Middle frontal gyrus (tissue), 1 donor: ENCODE measurements around the gene EIF4E1B.
"Not testable (repeated sequence)": the region's sequence is repeated elsewhere in the genome, so short reads cannot be mapped to it uniquely, and the experiment has no call there.

Experiments used
- DNase-seq: peaks from one replicate; pipeline ENCODE4 v3.0.0-alpha.2; 2015; ENCODE audit warnings: low spot score; ENCODE audit errors: extremely low spot score

The EIF4E1B gene, protein sequence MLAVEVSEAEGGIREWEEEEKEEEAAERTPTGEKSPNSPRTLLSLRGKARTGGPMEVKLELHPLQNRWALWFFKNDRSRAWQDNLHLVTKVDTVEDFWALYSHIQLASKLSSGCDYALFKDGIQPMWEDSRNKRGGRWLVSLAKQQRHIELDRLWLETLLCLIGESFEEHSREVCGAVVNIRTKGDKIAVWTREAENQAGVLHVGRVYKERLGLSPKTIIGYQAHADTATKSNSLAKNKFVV

GRCh38 chr5:176629853-176630680 lies at the start of gene EIF4E1B, which contains the start of gene SNCB:
Gene EIF4E1B (plus strand): TSS chr5:176630675. CDS start chr5:176642788, 12,113 bp downstream.
Gene SNCB (minus strand): TSS chr5:176630534. CDS start chr5:176629654, 880 bp downstream.
- peak; percentile 72 for DNase-seq

- no peak for DNase-seq
Measured at GRCh38 chr5:176581361-176581760, 49.1 kb upstream of the EIF4E1B start.

DNA sequence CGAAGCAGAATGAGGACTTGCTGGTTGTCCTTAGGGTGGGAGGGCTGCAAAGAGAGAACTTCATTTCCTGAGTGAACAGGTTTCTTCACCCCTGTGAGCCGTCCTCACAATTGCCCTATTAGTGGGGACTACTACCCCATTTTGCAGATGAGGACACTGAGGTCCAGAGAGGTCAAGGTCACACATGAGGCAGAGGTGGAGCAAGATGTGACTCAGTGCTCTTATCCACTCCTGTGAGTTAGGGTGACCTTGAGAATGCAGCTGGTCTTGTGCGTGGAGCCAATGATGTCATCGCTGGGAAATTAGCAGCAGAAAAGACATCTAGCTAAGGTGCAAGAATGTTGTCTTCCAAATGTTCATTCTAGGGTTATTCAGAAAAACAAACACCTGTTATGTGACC lies 47.4 kb upstream of the EIF4E1B start:
- DNase-seq: no peak

DNA sequence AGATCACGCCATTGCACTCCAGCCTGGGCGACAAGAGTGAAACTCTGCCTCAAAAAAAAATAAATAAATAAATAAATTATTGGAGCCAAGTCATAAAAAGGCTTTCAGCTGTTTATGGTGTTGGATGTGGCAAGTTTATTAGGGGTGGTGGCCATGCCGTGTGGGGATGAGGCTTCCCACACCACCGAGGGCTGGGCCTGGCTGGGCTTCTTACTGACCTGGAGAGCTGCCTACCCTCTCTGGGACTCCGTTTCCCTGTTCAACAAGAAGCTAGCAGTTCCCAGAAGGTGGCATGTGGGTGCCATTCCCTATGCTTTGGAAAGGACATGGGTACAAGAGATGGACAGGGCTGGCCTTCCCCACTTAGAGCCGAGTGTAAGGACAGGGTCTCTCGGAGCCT lies 43.1 kb upstream of the EIF4E1B start:
- no peak for DNase-seq

GRCh38 chr5:176588297-176588696 lies 42.2 kb upstream of the EIF4E1B start:
- DNase-seq: no peak

DNA sequence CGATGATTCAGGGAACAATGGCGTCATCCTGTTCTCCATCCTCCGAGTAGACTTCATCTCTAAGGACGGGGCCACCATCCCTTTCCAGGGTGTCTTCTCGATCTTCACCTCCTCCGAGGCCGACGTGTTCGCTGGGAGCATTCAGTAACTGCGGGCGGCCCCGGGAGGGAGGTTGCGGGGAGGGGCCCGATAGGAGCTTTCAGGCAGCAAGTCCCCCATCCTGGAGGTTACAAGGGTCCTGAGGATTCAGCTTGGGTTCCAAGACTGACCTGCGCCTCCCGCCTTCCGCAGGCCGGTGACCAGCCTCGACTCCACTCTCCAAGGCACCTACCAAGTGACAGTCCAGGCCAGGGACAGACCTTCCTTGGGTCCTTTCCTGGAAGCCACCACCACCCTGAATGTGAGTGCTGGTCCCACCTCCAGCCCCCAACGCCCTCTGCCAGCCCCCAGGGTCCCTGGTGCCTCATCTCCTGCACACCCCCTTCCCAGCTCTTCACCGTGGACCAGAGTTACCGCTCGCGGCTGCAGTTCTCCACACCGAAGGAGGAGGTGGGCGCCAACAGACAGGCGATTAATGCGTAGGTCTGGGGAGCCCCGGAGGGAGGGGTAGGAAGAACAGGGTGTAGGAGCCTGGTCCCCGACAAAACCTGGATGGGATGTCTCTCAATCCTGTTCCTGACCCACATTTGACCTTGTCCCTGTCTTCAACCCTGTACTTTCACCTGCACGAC lies 41.3 kb upstream of the EIF4E1B start:
- no peak for DNase-seq

- DNase-seq: no peak
Measured at GRCh38 chr5:176590035-176590717, 40.3 kb upstream of the EIF4E1B start.

GRCh38 chr5:176591667-176592066 lies 38.8 kb upstream of the EIF4E1B start:
- not testable (repeated sequence) for DNase-seq

DNA sequence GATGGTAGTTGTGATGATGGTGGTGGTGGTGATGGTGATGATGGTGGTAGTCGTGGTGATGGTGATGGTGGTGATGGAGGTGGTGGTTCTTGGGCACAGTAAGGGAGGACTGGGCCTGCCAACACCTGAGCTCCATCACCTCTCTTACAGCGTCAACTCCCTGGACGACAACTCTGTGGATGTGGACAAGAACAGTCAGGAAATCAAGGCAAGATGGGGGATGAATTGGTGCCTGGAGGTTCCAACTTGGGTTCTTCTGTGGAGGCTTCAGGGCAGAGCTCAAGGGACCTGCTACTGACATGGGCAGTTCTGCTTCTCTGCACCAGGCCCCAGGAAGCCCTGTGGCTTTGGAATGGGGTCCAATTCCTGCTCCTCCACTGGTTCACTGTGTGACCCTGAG lies 37.9 kb upstream of the EIF4E1B start:
- DNase-seq: no peak

DNA sequence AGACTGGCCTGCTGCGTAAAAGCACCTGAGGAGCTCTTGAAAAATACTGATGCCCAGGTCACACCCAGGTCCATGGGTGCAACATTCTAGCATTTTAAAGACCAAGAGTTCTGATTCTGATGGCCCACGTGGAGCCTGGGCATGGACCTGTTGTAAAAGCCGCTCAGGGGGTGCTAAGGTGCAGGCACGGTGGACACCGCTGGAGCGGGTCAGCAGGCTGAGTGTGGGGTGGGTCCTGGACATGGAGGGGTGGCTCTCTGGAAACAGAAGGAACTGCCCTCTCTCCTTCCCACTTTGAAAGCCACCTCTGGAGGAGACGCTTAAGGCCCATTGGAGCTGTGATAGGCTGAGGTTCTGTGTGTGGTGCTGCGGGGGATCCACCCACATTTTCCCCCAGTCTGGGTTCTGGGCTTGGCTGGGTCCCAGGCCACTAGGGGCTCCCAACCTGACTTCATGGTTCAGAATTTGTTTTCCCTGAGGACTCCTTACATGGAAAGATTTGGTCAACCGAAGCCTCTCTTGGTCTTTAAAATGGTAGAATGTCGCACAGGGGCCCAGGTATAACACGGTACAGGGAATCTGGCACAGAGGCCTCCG lies 37.1 kb upstream of the EIF4E1B start:
- no peak for DNase-seq

- DNase-seq: no peak
Measured at GRCh38 chr5:176594554-176594953, 35.9 kb upstream of the EIF4E1B start.

DNA sequence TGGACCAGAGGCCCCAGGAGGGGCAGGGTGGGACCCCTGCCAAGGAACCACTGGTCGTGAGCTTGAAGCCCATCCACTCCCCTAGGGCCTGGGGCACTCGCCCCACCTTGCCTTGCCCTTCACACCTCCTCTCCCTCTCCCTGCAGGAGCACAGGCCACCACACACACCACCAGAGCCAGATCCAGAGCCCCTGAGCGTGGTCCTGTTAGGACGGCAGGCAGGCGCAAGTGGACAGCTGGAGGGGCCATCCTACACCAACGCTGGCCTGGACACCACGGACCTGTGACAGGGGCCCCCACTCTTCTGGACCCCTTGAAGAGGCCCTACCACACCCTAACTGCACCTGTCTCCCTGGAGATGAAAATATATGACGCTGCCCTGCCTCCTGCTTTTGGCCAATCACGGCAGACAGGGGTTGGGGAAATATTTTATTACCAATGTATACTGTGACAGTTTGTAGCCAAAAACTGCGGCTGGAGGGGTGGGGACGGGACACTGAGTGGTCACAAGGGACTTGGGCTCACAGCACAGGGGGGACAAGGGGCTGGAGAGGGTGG lies 35.0 kb upstream of the EIF4E1B start:
- no peak for DNase-seq

DNA sequence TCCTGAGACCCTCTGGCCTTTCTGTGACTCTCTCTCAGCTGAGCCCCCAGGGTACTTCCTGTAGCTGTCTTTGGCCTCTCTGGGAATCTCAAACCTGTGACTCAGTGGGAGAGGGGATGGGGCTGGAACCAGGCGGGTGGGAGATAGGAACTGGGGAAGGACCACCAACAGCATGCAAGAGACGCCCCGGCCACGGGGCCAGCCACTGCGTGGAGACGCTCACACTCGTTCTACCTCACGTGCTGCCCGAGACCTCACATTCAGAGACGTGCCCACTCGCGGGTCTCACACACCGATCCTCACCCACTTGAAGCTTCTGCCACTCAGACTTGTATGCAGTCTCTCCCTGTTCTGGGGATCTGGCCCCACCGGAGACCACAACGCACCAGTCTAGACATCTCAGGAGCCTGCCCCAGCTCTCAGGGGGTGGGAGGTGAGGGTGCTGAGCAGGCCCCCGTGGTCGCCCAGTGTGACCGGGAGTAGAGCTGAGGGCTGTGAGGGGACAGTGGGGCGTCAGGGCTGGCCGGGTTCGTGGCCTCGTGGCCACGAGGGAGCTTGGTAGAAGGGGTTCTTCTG lies 34.3 kb upstream of the EIF4E1B start:
- DNase-seq: no peak

DNA sequence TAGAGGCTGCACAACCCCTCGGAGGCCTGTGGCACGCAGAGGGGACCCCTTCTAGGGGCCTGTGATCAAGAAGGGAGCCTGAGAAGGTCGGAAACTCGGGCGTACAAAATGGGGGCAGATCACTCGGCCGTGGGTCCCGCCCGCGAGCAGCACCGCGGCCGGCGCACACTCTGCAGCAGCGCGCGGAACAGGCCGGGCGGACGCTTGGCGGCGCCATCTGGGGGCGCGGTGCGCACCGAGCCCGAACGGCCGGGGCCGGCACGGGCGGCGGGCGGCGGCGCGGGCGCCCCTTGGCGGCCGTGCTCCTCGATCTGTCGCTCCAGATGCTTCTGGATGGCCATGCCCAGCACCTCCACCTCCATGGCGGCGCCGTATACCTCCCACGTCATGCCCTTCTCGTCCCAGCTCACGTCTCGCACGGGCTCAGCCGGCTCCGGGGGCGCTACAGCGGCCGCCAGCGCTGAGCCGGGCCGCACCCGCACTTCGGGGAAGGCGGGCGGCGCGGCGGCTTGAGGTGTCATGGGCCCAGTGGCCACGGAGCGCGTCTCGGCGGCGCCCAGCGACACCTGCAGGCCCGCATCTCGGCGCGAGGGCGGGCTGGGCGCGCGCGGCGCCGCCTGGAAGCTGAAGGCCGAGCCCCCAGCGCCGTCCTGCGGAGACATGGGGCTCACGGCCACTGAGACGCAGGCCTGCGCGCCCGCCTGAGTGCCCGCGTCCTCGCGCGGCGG lies 33.6 kb upstream of the EIF4E1B start:
- no peak for DNase-seq

- DNase-seq: no peak
Measured at GRCh38 chr5:176597417-176598389, 32.8 kb upstream of the EIF4E1B start.

- not testable (repeated sequence) for DNase-seq
Measured at GRCh38 chr5:176599749-176600430, 30.6 kb upstream of the EIF4E1B start.

- DNase-seq: no peak
Measured at GRCh38 chr5:176601901-176602482, 28.5 kb upstream of the EIF4E1B start.
